ENCODE results near the gene CLDN22. TPM values are rescaled to one million over a fixed set of nuclear protein-coding genes. Genes with fewer than 3 reads are reported as not detected.

CLDN22 gene
- total and polyA plus RNA-seq, 9 of the 15 experiments (the other 6 are each of a cell fraction or from before 2014, with no cell fraction given) = 0.21 TPM; not detected in 8

- 0 out of 4 replicates have a peak, but pooled peaks of 1 of the 2 experiments have one; percentile 12 for TF ChIP-seq TBL1XR1 (IDR thresholded peaks at IDR 0.05; ENCODE audit: low read length in 2 of 2)
- TF ChIP-seq ZNF57 (CRISPR knock-in tag; IDR thresholded peaks at IDR 0.05) = peak; percentile 96
- TF ChIP-seq PHB (CRISPR knock-in tag; IDR thresholded peaks at IDR 0.05) = 0 out of 2 replicates have a peak, but pooled peaks have one; percentile 52
- peak; percentile 96 for TF ChIP-seq TCFL5 (CRISPR knock-in tag; conservative IDR thresholded peaks at IDR 0.05)
- TF ChIP-seq ASH1L (IDR thresholded peaks at IDR 0.05; ENCODE audit: borderline replicate concordance, low read depth, partially characterized antibody) = no peak
- TF ChIP-seq ARNT (IDR thresholded peaks at IDR 0.05) = 0 out of 4 replicates have a peak, but pooled peaks of 1 of the 2 experiments have one; percentile 32
- no peak for TF ChIP-seq WHSC1 (IDR thresholded peaks at IDR 0.05; ENCODE audit: low read length)
- no peak for TF ChIP-seq NONO (IDR thresholded peaks at IDR 0.05; ENCODE audit: low read depth in 2 of 2, low read length in 1 of 2)
- TF ChIP-seq POLR3A (IDR thresholded peaks at IDR 0.05; ENCODE audit: borderline replicate concordance, extremely low read depth, insufficient read depth, insufficient read length) = no peak
- peak; percentile 94 for TF ChIP-seq HMG20B (CRISPR knock-in tag; IDR thresholded peaks at IDR 0.05)
- TF ChIP-seq ELK1 (CRISPR knock-in tag; IDR thresholded peaks at IDR 0.05) = no peak
- no peak for TF ChIP-seq PHF20 (IDR thresholded peaks at IDR 0.05; ENCODE audit: partially characterized antibody)
- TF ChIP-seq POLR2A (conservative IDR thresholded peaks at IDR 0.05) = peak; percentile 76
- TF ChIP-seq ZNF121 (CRISPR knock-in tag; conservative IDR thresholded peaks at IDR 0.05) = no peak
- TF ChIP-seq STAT5A (IDR thresholded peaks at IDR 0.05; ENCODE audit: borderline replicate concordance, low read length) = peak; percentile 99
- peak; percentile 94 for TF ChIP-seq TSC22D4 (tag; IDR thresholded peaks at IDR 0.05)
- no peak for TF ChIP-seq RBM34 (IDR thresholded peaks at IDR 0.05; ENCODE audit: borderline replicate concordance, insufficient read depth, low read length)
- TF ChIP-seq CBX1 (IDR thresholded peaks at IDR 0.05; ENCODE audit: low read depth) = peak; percentile 37; the same call in 1 of the 2 replicates
- TF ChIP-seq UBTF (IDR thresholded peaks at IDR 0.05; ENCODE audit: borderline replicate concordance in 1 of 2, low read depth in 2 of 2, low read length in 2 of 2) = no peak
- no peak for TF ChIP-seq FUS (optimal IDR thresholded peaks at IDR 0.05; ENCODE audit: low read depth, low read length)
- TF ChIP-seq ILF3 (IDR thresholded peaks at IDR 0.05; ENCODE audit: borderline replicate concordance) = no peak
- peak; percentile 95; the same call in 1 of the 2 replicates for TF ChIP-seq BRD4 (IDR thresholded peaks at IDR 0.05)
- peak; percentile 97 for TF ChIP-seq ZNF239 (CRISPR knock-in tag; IDR thresholded peaks at IDR 0.05)
- peak; percentile 16 to 25; a peak in 1 of 4 replicates for TF ChIP-seq NRF1 (conservative IDR thresholded peaks at IDR 0.05 in 1 of 2, IDR thresholded peaks at IDR 0.05 in 1 of 2)
- no peak for TF ChIP-seq HLTF (IDR thresholded peaks at IDR 0.05)
- no peak for TF ChIP-seq RBM14 (IDR thresholded peaks at IDR 0.05; ENCODE audit: borderline replicate concordance, insufficient read depth, low read depth, low read length)
- no peak for TF ChIP-seq RUNX1 (IDR thresholded peaks at IDR 0.05; ENCODE audit: low read depth)
Observed at GRCh38 chr4:183348706-183349659, 28.9 kb upstream of the CLDN22 start (continued).

Data from K562 (cell line).